A673 (cell line): ENCODE results near the gene CRYBG3.

Experiments
- CTCF ChIP-seq: fragments of 300-800, 200-600 bp; sonication (generic); conservative IDR thresholded peaks from 2 replicates; pipeline ENCODE4 v1.5.1; 2017; ENCODE audit warnings: low read depth, mild to moderate bottlenecking, antibody characterized with exemption, low read length, moderate library complexity, mixed read lengths
- EZH2 ChIP-seq: fragments of 200-600 bp; sonication (generic); IDR thresholded peaks from 2 replicates; pipeline ENCODE4 v1.6.1; 2017; ENCODE audit warnings: borderline replicate concordance, low read depth, mild to moderate bottlenecking, mixed read lengths, antibody characterized with exemption, low read length; ENCODE audit not compliant: poor library complexity, severe bottlenecking

DNA sequence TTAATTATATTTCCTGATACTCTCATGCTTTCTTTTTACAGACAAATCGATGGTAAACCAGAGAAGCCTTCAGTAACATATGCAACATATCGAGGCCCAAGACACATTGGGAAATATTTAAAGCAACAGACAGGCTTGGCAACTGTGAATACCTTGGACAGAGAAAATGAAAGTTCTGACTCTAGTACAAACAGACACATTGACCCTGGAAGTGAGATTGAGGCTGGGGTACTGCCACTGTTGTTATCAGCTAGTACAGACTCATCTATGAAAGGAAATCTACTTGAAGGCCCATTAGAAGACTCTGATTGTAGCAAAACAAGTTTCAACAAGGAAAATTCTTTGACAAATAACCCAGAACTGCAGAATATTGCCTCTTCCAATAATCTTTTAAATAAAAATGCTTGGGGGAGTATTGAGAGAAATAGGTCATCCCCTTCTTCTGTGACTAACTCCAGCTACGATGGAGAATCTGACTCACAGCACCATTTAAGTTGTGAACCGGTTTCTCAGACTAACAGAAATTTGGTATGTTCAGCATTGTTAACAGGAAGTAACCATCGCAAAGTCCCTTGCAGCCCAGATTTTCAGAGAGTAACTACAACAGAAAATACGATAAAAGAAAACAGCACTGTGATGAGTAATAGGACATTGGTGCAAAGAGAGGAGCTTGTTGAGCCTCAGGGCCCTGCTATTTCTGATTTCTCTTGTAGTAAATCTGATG is 50.2 kb downstream of the CRYBG3 start:
- no peak for TF ChIP-seq CTCF
- TF ChIP-seq EZH2: no peak
